Adrenal gland (tissue), 5 donors: ENCODE data around the gene TMEM174.

Experiments
- CTCF ChIP-seq, 6 experiments: fragments of 450-650 bp in 4 of 6; fragments of 200-600 bp in 2 of 6; sonication (generic) in 1 of 6; IDR thresholded peaks; 1 replicate in 5 of 6; 2 replicates in 1 of 6; pipeline versions ENCODE4 v1.5.1 to v1.8.0; 2016 to 2021; ENCODE audit warnings: antibody characterized with exemption in 6 of 6, mild to moderate bottlenecking in 2 of 6, moderate library complexity in 1 of 6
- POLR2A ChIP-seq, 2 donors: fragments of 450-650 bp; IDR thresholded peaks; one replicate each; pipeline ENCODE4 v1.6.1; 2017; ENCODE audit warnings: antibody characterized with exemption in 2 of 2, mild to moderate bottlenecking in 2 of 2, moderate library complexity in 1 of 2
- donor health status: DM: no; HTN: no; CAD: no.

GRCh38 chr5:73150876-73151275, 22.1 kb upstream of the TMEM174 start:
- TF ChIP-seq CTCF (IDR thresholded peaks at IDR 0.05) (no peak), POLR2A (IDR thresholded peaks at IDR 0.05) (no peak)
